Activated T-helper 17 cell treated with anti-CD3 and anti-CD28 coated beads, Interleukin-2, amount 50 U/mL, for 72 hours (primary cell): ENCODE results near the gene COG5. TPM values are rescaled to one million over a fixed set of nuclear protein-coding genes. Genes with fewer than 3 reads are reported as not detected.
A peak's percentile ranks its signal among the peaks of the same experiment; 100 is the strongest.

Source experiments
- ATAC-seq: fragments of 150-1000 bp; cut with Tn5 transposase; replicated peaks from 2 replicates; pipeline ENCODE4 v1.10.0; 2021; ENCODE audit warnings: mild to moderate bottlenecking, moderate library complexity
- H3K27ac Mint-ChIP-seq: one replicate; pipeline ENCODE4 v1.8.0; 2022; ENCODE audit warnings: mixed read lengths
- H3K27me3 Mint-ChIP-seq: one replicate; pipeline ENCODE4 v1.8.0; 2022; ENCODE audit warnings: mixed read lengths
- H3K36me3 Mint-ChIP-seq: one replicate; pipeline ENCODE4 v1.8.0; 2022; ENCODE audit warnings: low read depth, mild to moderate bottlenecking, mixed read lengths
- H3K4me1 Mint-ChIP-seq: one replicate; pipeline ENCODE4 v1.8.0; 2022; ENCODE audit warnings: mixed read lengths
- H3K4me3 Mint-ChIP-seq: one replicate; pipeline ENCODE4 v1.8.0; 2022; ENCODE audit warnings: mild to moderate bottlenecking, mixed read lengths
- H3K9me3 Mint-ChIP-seq: one replicate; pipeline ENCODE4 v1.8.0; 2022; ENCODE audit warnings: mixed read lengths
- total RNA-seq, 2 donors: library from RNA; stranded (reverse); gene quantifications; one replicate each; pipeline ENCODE4 v1.2.3, GENCODE V29; 2022

COG5 gene
- total RNA-seq, 2 donors from 2014 or later: 33.7 to 36.3 TPM

DNA sequence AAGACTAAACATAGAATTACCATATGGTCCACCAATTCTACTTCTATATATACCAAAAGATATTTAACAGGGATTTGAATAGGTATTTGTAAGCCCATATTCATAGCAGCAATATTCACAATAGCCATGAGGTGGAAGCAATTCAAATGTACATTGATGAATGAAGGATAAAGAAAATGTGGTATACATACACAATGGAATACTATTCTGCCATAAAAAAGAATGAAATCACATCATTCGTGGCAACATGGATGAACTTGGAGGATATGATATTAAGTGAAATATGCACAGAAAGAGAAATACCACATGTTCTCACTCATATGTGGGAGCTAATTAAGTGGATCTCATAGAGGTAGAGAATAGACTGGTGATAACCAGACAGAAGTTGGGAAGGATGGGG, 128.0 kb downstream of the COG5 start:
- ATAC-seq: no peak
- no peaks in the 10 kb centered on the region for H3K9me3 Mint-ChIP-seq
- H3K27me3 Mint-ChIP-seq: no peaks in the 10 kb centered on the region
- H3K4me1 Mint-ChIP-seq: peaks cover 5% of the 10 kb centered on the region
- peaks cover 17% of the 10 kb centered on the region for H3K36me3 Mint-ChIP-seq
- H3K4me3 Mint-ChIP-seq: no peak overlapping the region
- H3K27ac Mint-ChIP-seq: no peak overlapping the region

GRCh38 chr7:107432261-107432660, 131.5 kb downstream of the COG5 start:
- ATAC-seq: no peak
- H3K36me3 Mint-ChIP-seq: peaks cover 17% of the 10 kb centered on the region
- H3K4me3 Mint-ChIP-seq: no peak overlapping the region
- H3K4me1 Mint-ChIP-seq: no peaks in the 10 kb centered on the region
- no peaks in the 10 kb centered on the region for H3K9me3 Mint-ChIP-seq
- H3K27ac Mint-ChIP-seq: no peak overlapping the region
- H3K27me3 Mint-ChIP-seq: no peaks in the 10 kb centered on the region

GRCh38 chr7:107430057-107430456, 133.7 kb downstream of the COG5 start:
- H3K4me3 Mint-ChIP-seq: no peak overlapping the region
- peaks cover 16% of the 10 kb centered on the region for H3K36me3 Mint-ChIP-seq
- H3K27ac Mint-ChIP-seq: no peak overlapping the region
- ATAC-seq: no peak
- H3K9me3 Mint-ChIP-seq: no peaks in the 10 kb centered on the region
- no peaks in the 10 kb centered on the region for H3K4me1 Mint-ChIP-seq
- H3K27me3 Mint-ChIP-seq: no peaks in the 10 kb centered on the region

DNA sequence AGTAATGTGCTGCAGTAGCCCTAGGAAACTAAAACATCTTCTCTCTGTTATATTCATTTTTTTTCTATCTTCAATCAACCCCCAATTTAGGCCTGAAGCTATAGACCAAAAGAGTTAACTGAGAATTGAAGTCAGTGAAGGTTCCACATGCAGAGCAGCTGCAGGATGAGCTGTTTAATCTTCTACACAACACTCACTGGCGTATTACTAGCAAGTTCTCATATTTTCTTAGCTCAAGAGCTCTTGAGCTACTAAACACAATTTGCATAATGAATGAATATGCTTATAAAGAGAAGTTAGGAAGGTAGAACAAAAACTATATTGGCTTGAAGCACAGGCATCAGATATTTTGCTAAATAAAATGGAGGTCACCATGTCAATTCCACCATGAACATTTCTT, 135.1 kb downstream of the COG5 start:
- Mint-ChIP-seq H3K4me3 (no peak overlapping the region), H3K4me1 (no peaks in the 10 kb centered on the region), H3K27me3 (no peaks in the 10 kb centered on the region), H3K27ac (no peak overlapping the region), H3K9me3 (no peaks in the 10 kb centered on the region), H3K36me3 (peaks cover 7% of the 10 kb centered on the region)
- no peak for ATAC-seq

- H3K36me3 Mint-ChIP-seq: no peaks in the 10 kb centered on the region
- no peaks in the 10 kb centered on the region for H3K9me3 Mint-ChIP-seq
- no peaks in the 10 kb centered on the region for H3K4me1 Mint-ChIP-seq
- H3K4me3 Mint-ChIP-seq: no peak overlapping the region
- H3K27ac Mint-ChIP-seq: no peak overlapping the region
- no peaks in the 10 kb centered on the region for H3K27me3 Mint-ChIP-seq
- ATAC-seq: no peak
Observed at GRCh38 chr7:107427462-107427861, 136.3 kb downstream of the COG5 start.

- Mint-ChIP-seq H3K27ac (no peak overlapping the region), H3K9me3 (no peaks in the 10 kb centered on the region), H3K27me3 (no peaks in the 10 kb centered on the region), H3K4me3 (no peak overlapping the region), H3K36me3 (peaks cover 43% of the 10 kb centered on the region), H3K4me1 (peaks cover 7% of the 10 kb centered on the region)
- no peak for ATAC-seq
Observed at GRCh38 chr7:107414198-107414597, 149.5 kb downstream of the COG5 start.

- no peak for ATAC-seq
- H3K27ac Mint-ChIP-seq: peak overlapping the region; percentile 20
- no peak overlapping the region for H3K4me3 Mint-ChIP-seq
- H3K27me3 Mint-ChIP-seq: no peaks in the 10 kb centered on the region
- H3K4me1 Mint-ChIP-seq: peaks cover 17% of the 10 kb centered on the region
- H3K9me3 Mint-ChIP-seq: no peaks in the 10 kb centered on the region
- H3K36me3 Mint-ChIP-seq: peaks cover 75% of the 10 kb centered on the region
Observed at GRCh38 chr7:107408349-107408748, 155.4 kb downstream of the COG5 start.

DNA sequence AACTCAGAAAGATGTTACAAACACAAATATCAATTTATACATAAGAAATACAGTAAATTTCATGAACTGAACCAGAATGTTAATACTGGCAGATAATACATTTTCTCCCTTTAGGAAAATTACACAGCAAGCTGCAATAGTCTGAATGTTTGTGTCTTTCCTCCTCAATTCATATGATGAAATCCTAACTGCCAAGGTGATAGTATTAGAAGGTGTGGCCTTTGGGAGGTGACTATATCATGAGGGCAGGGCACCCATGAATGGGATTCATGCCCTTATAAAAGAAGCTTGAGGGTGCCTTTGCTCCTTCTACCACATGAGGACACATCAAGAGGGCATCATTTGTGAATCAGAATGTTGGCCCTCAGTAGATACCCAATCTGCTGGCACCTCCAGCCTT, 158.2 kb downstream of the COG5 start:
- ATAC-seq: no peak
- no peak overlapping the region for H3K27ac Mint-ChIP-seq
- H3K9me3 Mint-ChIP-seq: no peaks in the 10 kb centered on the region
- peaks cover 49% of the 10 kb centered on the region for H3K36me3 Mint-ChIP-seq
- H3K4me1 Mint-ChIP-seq: peaks cover 13% of the 10 kb centered on the region
- H3K27me3 Mint-ChIP-seq: no peaks in the 10 kb centered on the region
- H3K4me3 Mint-ChIP-seq: no peak overlapping the region

DNA sequence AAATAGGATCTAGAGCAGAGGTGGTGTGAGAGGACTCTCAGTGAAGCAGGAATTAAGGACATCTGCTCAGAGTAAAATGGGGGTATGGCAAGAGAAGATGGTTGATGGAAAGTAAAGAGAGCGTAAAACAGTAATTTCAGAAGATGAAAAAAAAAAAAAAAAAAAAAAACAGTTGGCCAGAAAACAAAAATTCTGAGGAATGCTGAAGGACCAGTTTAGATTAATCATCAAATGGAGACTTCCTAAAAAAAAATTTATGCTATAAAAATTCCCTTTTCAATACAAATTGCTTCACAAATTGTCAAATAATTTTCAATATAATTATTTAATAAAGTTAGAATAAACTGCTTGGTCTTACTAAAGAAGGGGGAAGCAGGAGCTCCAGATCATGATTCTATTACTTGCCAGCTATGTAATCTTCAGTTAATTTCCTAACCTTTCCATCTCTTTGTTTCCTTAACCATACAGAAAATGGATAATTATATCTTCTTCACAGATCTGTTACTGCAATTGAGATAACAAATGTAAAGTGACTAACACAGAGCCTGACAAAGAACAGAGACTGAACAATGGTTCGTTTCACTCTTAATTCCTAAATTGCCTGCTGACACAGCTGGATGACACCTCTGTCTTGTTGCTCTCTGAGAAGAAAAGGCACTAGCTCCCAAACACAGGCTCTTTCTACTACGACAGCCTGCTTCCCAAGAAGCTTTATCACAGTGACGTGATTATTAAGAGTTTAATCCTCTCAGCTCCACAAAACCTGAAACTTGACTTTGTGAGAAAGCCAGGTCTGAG, 158.8 kb downstream of the COG5 start:
- no peaks in the 10 kb centered on the region for H3K27me3 Mint-ChIP-seq
- H3K9me3 Mint-ChIP-seq: no peaks in the 10 kb centered on the region
- peaks cover 44% of the 10 kb centered on the region for H3K36me3 Mint-ChIP-seq
- no peak for ATAC-seq
- H3K27ac Mint-ChIP-seq: no peak overlapping the region
- peaks cover 13% of the 10 kb centered on the region for H3K4me1 Mint-ChIP-seq
- no peak overlapping the region for H3K4me3 Mint-ChIP-seq

DNA sequence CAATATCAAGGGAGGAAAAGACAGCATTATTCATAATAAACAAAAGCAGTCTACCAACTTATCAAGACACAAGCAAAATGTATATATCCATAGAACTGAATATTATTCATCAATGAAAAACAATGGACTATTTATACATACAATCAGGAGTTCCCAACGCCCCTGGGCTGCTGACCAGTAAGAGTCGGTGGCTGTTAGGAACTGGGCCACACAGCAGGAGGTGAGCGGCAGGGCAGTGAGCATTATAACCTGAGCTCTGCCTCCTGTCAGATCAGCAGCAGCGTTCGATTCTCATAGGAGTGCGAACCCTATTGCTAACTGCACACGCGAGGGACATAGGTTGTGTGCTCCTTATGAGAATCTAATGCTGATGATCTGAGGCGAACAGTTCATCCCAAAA, 165.6 kb downstream of the COG5 start:
- Mint-ChIP-seq H3K27ac (no peak overlapping the region), H3K4me3 (no peak overlapping the region), H3K27me3 (no peaks in the 10 kb centered on the region), H3K36me3 (peaks cover 9% of the 10 kb centered on the region), H3K4me1 (no peaks in the 10 kb centered on the region), H3K9me3 (no peaks in the 10 kb centered on the region)
- ATAC-seq: no peak

GRCh38 chr7:107396990-107397389, 166.7 kb downstream of the COG5 start:
- Mint-ChIP-seq H3K27ac (no peak overlapping the region), H3K4me3 (no peak overlapping the region), H3K27me3 (no peaks in the 10 kb centered on the region), H3K9me3 (no peaks in the 10 kb centered on the region), H3K4me1 (no peaks in the 10 kb centered on the region), H3K36me3 (peaks cover 9% of the 10 kb centered on the region)
- ATAC-seq: peak; percentile 21

- Mint-ChIP-seq H3K4me3 (no peak overlapping the region), H3K4me1 (no peaks in the 10 kb centered on the region), H3K27ac (no peak overlapping the region), H3K27me3 (no peaks in the 10 kb centered on the region), H3K36me3 (peaks cover 9% of the 10 kb centered on the region), H3K9me3 (no peaks in the 10 kb centered on the region)
- no peak for ATAC-seq
Observed at GRCh38 chr7:107396081-107396480, 167.6 kb downstream of the COG5 start.

- H3K9me3 Mint-ChIP-seq: no peaks in the 10 kb centered on the region
- no peak overlapping the region for H3K4me3 Mint-ChIP-seq
- no peaks in the 10 kb centered on the region for H3K4me1 Mint-ChIP-seq
- peaks cover 7% of the 10 kb centered on the region for H3K36me3 Mint-ChIP-seq
- no peak overlapping the region for H3K27ac Mint-ChIP-seq
- no peak for ATAC-seq
- H3K27me3 Mint-ChIP-seq: no peaks in the 10 kb centered on the region
Observed at GRCh38 chr7:107394831-107395230, 168.9 kb downstream of the COG5 start.

DNA sequence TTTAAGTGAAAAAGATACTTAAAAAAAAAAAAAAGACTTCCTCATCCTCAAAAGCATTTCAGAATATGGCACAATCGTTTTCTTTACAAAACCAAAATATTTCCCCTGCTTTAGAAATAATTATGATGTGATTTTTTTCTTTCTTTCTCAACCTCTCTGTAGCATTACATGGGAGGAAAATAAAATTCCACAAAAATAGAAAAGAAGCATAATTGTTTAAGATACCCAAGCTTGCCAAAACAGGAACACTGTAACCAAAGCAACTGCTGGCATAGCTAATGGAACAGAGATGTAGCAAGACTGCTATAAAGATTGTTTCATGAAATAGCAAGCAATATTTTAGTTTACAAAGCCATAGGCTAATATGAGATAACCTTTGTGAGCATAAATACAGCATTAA, 169.4 kb downstream of the COG5 start:
- no peak overlapping the region for H3K4me3 Mint-ChIP-seq
- no peak for ATAC-seq
- H3K4me1 Mint-ChIP-seq: no peaks in the 10 kb centered on the region
- peaks cover 1% of the 10 kb centered on the region for H3K36me3 Mint-ChIP-seq
- no peaks in the 10 kb centered on the region for H3K27me3 Mint-ChIP-seq
- no peaks in the 10 kb centered on the region for H3K9me3 Mint-ChIP-seq
- H3K27ac Mint-ChIP-seq: no peak overlapping the region

DNA sequence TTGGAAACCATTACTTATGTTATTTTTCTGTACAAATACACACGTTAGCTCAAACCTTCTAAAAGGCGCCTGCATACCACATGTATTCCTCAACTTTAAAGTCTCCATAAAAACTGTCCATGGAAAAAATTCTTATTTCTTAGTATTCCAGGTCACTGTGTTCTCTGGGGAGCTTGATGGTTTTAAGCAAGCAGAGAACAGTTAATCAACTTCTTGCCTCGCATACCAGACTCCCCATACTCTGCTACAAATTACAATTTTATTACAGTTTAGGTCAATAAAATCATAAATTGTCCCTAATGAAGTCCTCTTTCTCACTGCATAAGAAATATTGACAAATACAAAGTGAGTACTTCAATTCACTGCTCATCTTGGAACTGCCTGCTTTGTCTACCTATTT, 170.9 kb downstream of the COG5 start:
- H3K9me3 Mint-ChIP-seq: no peaks in the 10 kb centered on the region
- no peak overlapping the region for H3K27ac Mint-ChIP-seq
- no peaks in the 10 kb centered on the region for H3K27me3 Mint-ChIP-seq
- ATAC-seq: no peak
- H3K4me3 Mint-ChIP-seq: no peak overlapping the region
- H3K4me1 Mint-ChIP-seq: no peaks in the 10 kb centered on the region
- no peaks in the 10 kb centered on the region for H3K36me3 Mint-ChIP-seq

GRCh38 chr7:107390916-107391315, 172.8 kb downstream of the COG5 start:
- Mint-ChIP-seq H3K4me3 (no peak overlapping the region), H3K9me3 (no peaks in the 10 kb centered on the region), H3K36me3 (no peaks in the 10 kb centered on the region), H3K27me3 (no peaks in the 10 kb centered on the region), H3K27ac (no peak overlapping the region), H3K4me1 (no peaks in the 10 kb centered on the region)
- no peak for ATAC-seq
